OCI-LY1 (cell line): ENCODE measurements around the gene SLC9A8.

Experiments used
- H2AFZ ChIP-seq: fragments of 200-600 bp; sonication (generic), shearing (Covaris generic); 2 replicates; pipeline ENCODE4 v1.6.0; 2014; ENCODE audit warnings: antibody characterized with exemption, mild to moderate bottlenecking, low read length
- H3F3A ChIP-seq: fragments of 200-600 bp; sonication (generic), shearing (Covaris generic); 2 replicates; pipeline ENCODE4 v1.6.0; 2014; ENCODE audit warnings: mild to moderate bottlenecking, antibody characterized with exemption, low read length, moderate library complexity; ENCODE audit not compliant: insufficient read depth
- H3K27ac ChIP-seq: fragments of 200-600 bp; sonication (generic); 2 replicates; pipeline ENCODE4 v1.5.1; 2014; ENCODE audit warnings: low read length, mixed run types, mild to moderate bottlenecking, low read depth; ENCODE audit not compliant: poor library complexity, severe bottlenecking
- H3K27me3 ChIP-seq: fragments of 200-600 bp; sonication (generic); 2 replicates; pipeline ENCODE4 v1.6.0; 2014; ENCODE audit warnings: antibody characterized with exemption, mild to moderate bottlenecking, low read length, moderate library complexity; ENCODE audit not compliant: insufficient read depth
- H3K36me3 ChIP-seq: fragments of 200-600 bp; sonication (generic); 2 replicates; pipeline ENCODE4 v1.6.1; 2014; ENCODE audit warnings: mild to moderate bottlenecking, antibody characterized with exemption, low read length, moderate library complexity, mixed read lengths; ENCODE audit not compliant: insufficient read depth
- H3K4me1 ChIP-seq: fragments of 200-600 bp; sonication (generic); 2 replicates; pipeline ENCODE4 v1.5.1; 2014; ENCODE audit warnings: mild to moderate bottlenecking, low read length, moderate library complexity; ENCODE audit not compliant: insufficient read depth, severe bottlenecking
- H3K4me2 ChIP-seq: fragments of 200-600 bp; sonication (generic), shearing (Covaris generic); 2 replicates; pipeline ENCODE4 v1.6.1; 2014; ENCODE audit warnings: low read length
- H3K4me3 ChIP-seq: fragments of 200-600 bp; sonication (generic); 2 replicates; pipeline ENCODE4 v1.5.1; 2014; ENCODE audit warnings: low read length, low read depth, mild to moderate bottlenecking, mixed read lengths; ENCODE audit not compliant: poor library complexity, severe bottlenecking
- H3K79me2 ChIP-seq: fragments of 200-600 bp; shearing (Covaris generic); 2 replicates; pipeline ENCODE4 v1.6.1; 2016; ENCODE audit warnings: mixed run types, low read length, mixed read lengths; ENCODE audit not compliant: insufficient read depth
- H3K9ac ChIP-seq: fragments of 200-600 bp; sonication (generic), shearing (Covaris generic); 2 replicates; pipeline ENCODE4 v1.6.1; 2014; ENCODE audit warnings: mild to moderate bottlenecking, low read length, mixed read lengths
- H3K9me2 ChIP-seq: fragments of 200-600 bp; sonication (generic), shearing (Covaris generic); 2 replicates; pipeline ENCODE4 v1.6.1; 2014; ENCODE audit warnings: low read depth, mild to moderate bottlenecking, low read length, mixed read lengths
- H3K9me3 ChIP-seq: fragments of 200-600 bp; shearing (Covaris generic); 2 replicates; pipeline ENCODE4 v1.6.1; 2014; ENCODE audit warnings: low read length, mixed read lengths
- H4K20me1 ChIP-seq: fragments of 200-600 bp; sonication (generic), shearing (Covaris generic); 2 replicates; pipeline ENCODE4 v1.6.0; 2016; ENCODE audit warnings: mild to moderate bottlenecking, low read length; ENCODE audit not compliant: insufficient read depth
- EZH2 ChIP-seq: fragments of 200-600 bp; sonication (generic), shearing (Covaris generic); IDR thresholded peaks from 2 replicates; pipeline ENCODE4 v1.8.0; 2017; ENCODE audit warnings: borderline replicate concordance, mixed run types, mild to moderate bottlenecking, antibody characterized with exemption, low read length, moderate library complexity, mixed read lengths
- TF ChIP-seq, protein P1 (sequence below): fragments of 200-600 bp; sonication (generic), shearing (Covaris generic); IDR thresholded peaks from 2 replicates; pipeline ENCODE4 v1.5.1; 2017; ENCODE audit warnings: mild to moderate bottlenecking, antibody characterized with exemption, low read length, moderate library complexity, mixed read lengths

Gene SLC9A8

GRCh38 chr20:49907405-49908257 lies 95.0 kb downstream of the SLC9A8 start:
- H4K20me1 ChIP-seq = no peaks in the 10 kb centered on the region

GRCh38 chr20:49908258-49908565 lies 95.6 kb downstream of the SLC9A8 start:
- Histone ChIP-seq H3K27me3 (no peaks in the 10 kb centered on the region), H3K4me2 (no peak overlapping the region), H3K9me3 (no peaks in the 10 kb centered on the region), H2AFZ (no peak overlapping the region), H3K36me3 (peaks cover 51% of the 10 kb centered on the region), H3K4me1 (no peaks in the 10 kb centered on the region), H3K9ac (no peak overlapping the region), H3K4me3 (no peak overlapping the region), H3K27ac (no peak overlapping the region), H3K9me2 (no peaks in the 10 kb centered on the region), H4K20me1 (no peaks in the 10 kb centered on the region), H3F3A (no peaks in the 10 kb centered on the region), H3K79me2 (no peaks in the 10 kb centered on the region)
- TF ChIP-seq, protein P1, sequence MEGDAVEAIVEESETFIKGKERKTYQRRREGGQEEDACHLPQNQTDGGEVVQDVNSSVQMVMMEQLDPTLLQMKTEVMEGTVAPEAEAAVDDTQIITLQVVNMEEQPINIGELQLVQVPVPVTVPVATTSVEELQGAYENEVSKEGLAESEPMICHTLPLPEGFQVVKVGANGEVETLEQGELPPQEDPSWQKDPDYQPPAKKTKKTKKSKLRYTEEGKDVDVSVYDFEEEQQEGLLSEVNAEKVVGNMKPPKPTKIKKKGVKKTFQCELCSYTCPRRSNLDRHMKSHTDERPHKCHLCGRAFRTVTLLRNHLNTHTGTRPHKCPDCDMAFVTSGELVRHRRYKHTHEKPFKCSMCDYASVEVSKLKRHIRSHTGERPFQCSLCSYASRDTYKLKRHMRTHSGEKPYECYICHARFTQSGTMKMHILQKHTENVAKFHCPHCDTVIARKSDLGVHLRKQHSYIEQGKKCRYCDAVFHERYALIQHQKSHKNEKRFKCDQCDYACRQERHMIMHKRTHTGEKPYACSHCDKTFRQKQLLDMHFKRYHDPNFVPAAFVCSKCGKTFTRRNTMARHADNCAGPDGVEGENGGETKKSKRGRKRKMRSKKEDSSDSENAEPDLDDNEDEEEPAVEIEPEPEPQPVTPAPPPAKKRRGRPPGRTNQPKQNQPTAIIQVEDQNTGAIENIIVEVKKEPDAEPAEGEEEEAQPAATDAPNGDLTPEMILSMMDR = no peak
- TF ChIP-seq EZH2 = no peak

More at GRCh38 chr20:49907405-49908257, 95.0 kb downstream of the SLC9A8 start:
- Histone ChIP-seq H3K36me3 (peaks cover 51% of the 10 kb centered on the region), H3K4me2 (no peak overlapping the region), H2AFZ (no peak overlapping the region), H3K79me2 (no peaks in the 10 kb centered on the region), H3K9ac (no peak overlapping the region), H3K9me2 (no peaks in the 10 kb centered on the region), H3K4me3 (no peak overlapping the region), H3K27ac (no peak overlapping the region), H3K9me3 (no peaks in the 10 kb centered on the region), H3F3A (no peaks in the 10 kb centered on the region), H3K27me3 (no peaks in the 10 kb centered on the region), H3K4me1 (no peaks in the 10 kb centered on the region)
- no peak for TF ChIP-seq EZH2

GRCh38 chr20:49909499-49910339 lies 97.1 kb downstream of the SLC9A8 start:
- Histone ChIP-seq H3K36me3 (peaks cover 41% of the 10 kb centered on the region), H3K9ac (no peak overlapping the region), H3K27me3 (no peaks in the 10 kb centered on the region), H3K4me2 (no peak overlapping the region), H2AFZ (no peak overlapping the region), H4K20me1 (no peaks in the 10 kb centered on the region), H3K4me3 (no peak overlapping the region), H3K9me2 (no peaks in the 10 kb centered on the region), H3K4me1 (peaks cover 13% of the 10 kb centered on the region), H3K27ac (no peak overlapping the region), H3F3A (no peaks in the 10 kb centered on the region), H3K79me2 (peaks cover 6% of the 10 kb centered on the region; the same call in 1 of the 2 replicates), H3K9me3 (no peaks in the 10 kb centered on the region)
- TF ChIP-seq EZH2 = no peak
- TF ChIP-seq, protein P1 = peak; percentile 36
